ENCODE results near the gene COL15A1. TPM values are rescaled to one million over a fixed set of nuclear protein-coding genes. Genes with fewer than 3 reads are reported as not detected.
"Not testable (repeated sequence)": the region's sequence is repeated elsewhere in the genome, so short reads cannot be mapped to it uniquely, and the experiment has no call there.

COL15A1 gene
- total and polyA plus RNA-seq, 8 donors = 10.7 to 173 (median 27.8) TPM

- DNase-seq = no peak
- no peak overlapping the region for H3K4me3 ChIP-seq
- no peak overlapping the region for H3K27ac ChIP-seq
- no peaks in the 10 kb centered on the region for H3K9me3 ChIP-seq
- WGBS, 5 donors = 78 to 82% (median 81%) methylated on average over 3 of the region's 3 CpGs
- no peaks in the 10 kb centered on the region for H3K36me3 ChIP-seq
- H3K4me1 ChIP-seq = no peaks in the 10 kb centered on the region
- TF ChIP-seq POLR2AphosphoS5 (IDR thresholded peaks at IDR 0.05) (no peak), EP300 (IDR thresholded peaks at IDR 0.05) (no peak), CTCF (IDR thresholded peaks at IDR 0.05) (no peak), POLR2A (IDR thresholded peaks at IDR 0.05) (no peak)
- intact Hi-C loops (cut with DNase I; ENCODE audit: low total_unique reads) = no loop called here
- H3K27me3 ChIP-seq = no peaks in the 10 kb centered on the region
Observed at GRCh38 chr9:99096409-99096808, 152.7 kb downstream of the COL15A1 start.

- H3K36me3 ChIP-seq; H3K9me3 ChIP-seq; H3K27me3 ChIP-seq; intact Hi-C loops (cut with DNase I; ENCODE audit: low total_unique reads); H3K27ac ChIP-seq; DNase-seq; H3K4me3 ChIP-seq: not testable (repeated sequence)
- 83 to 88% (median 84%) methylated on average over 5 of the region's 5 CpGs for WGBS, 5 donors
- H3K4me1 ChIP-seq = peaks cover 12 to 26% (median 23%) of the 10 kb centered on the region in 4 donors
Observed at GRCh38 chr9:99099806-99100585, 156.3 kb downstream of the COL15A1 start.

GRCh38 chr9:99101271-99101670, 157.6 kb downstream of the COL15A1 start:
- H3K4me1 ChIP-seq = peaks cover 16 to 32% (median 25%) of the 10 kb centered on the region in 4 donors
- H3K27me3 ChIP-seq = no peaks in the 10 kb centered on the region
- 90 to 97% (median 96%) methylated on average over 5 of the region's 5 CpGs for WGBS, 5 donors
- no peak for DNase-seq
- no peak overlapping the region for H3K4me3 ChIP-seq
- intact Hi-C loops (cut with DNase I; ENCODE audit: low total_unique reads) = no loop called here
- TF ChIP-seq EP300 (IDR thresholded peaks at IDR 0.05) (no peak), POLR2AphosphoS5 (IDR thresholded peaks at IDR 0.05) (no peak), CTCF (IDR thresholded peaks at IDR 0.05) (no peak), POLR2A (IDR thresholded peaks at IDR 0.05) (no peak)
- H3K9me3 ChIP-seq = no peaks in the 10 kb centered on the region
- H3K27ac ChIP-seq = no peak overlapping the region
- H3K36me3 ChIP-seq = no peaks in the 10 kb centered on the region

GRCh38 chr9:99101812-99102211, 158.1 kb downstream of the COL15A1 start:
- no peaks in the 10 kb centered on the region for H3K36me3 ChIP-seq
- peaks cover 19 to 37% (median 30%) of the 10 kb centered on the region in 4 donors for H3K4me1 ChIP-seq
- H3K27me3 ChIP-seq = no peaks in the 10 kb centered on the region
- DNase-seq = no peak
- no peaks in the 10 kb centered on the region for H3K9me3 ChIP-seq
- H3K4me3 ChIP-seq = no peak overlapping the region
- H3K27ac ChIP-seq = peak overlapping the region in 1 of 5 donors; percentile 89
- WGBS, 5 donors = 89 to 96% (median 95%) methylated on average over 2 of the region's 2 CpGs
- TF ChIP-seq POLR2A (IDR thresholded peaks at IDR 0.05) (no peak), POLR2AphosphoS5 (IDR thresholded peaks at IDR 0.05) (no peak), CTCF (IDR thresholded peaks at IDR 0.05) (no peak), EP300 (IDR thresholded peaks at IDR 0.05) (no peak)
- intact Hi-C loops (cut with DNase I; ENCODE audit: low total_unique reads) = no loop called here

Measured in stomach (tissue), 9 donors.